Subcutaneous abdominal adipose tissue (tissue), 5 donors: ENCODE data around the gene WWOX.
"Not testable (repeated sequence)": the region's sequence is repeated elsewhere in the genome, so short reads cannot be mapped to it uniquely, and the experiment has no call there.

ENCODE experiments used
- H3K27ac ChIP-seq: one replicate; pipeline ENCODE4 v1.7.0; 2013; ENCODE audit warnings: low read depth, mild to moderate bottlenecking, inconsistent platforms, low read length, moderate library complexity
- H3K27me3 ChIP-seq, 5 donors: one replicate each; pipeline ENCODE4 v1.7.0; 2013; ENCODE audit warnings: low read length in 5 of 5, inconsistent platforms in 1 of 5; ENCODE audit not compliant: control insufficient read depth in 5 of 5, insufficient read depth in 4 of 5
- H3K36me3 ChIP-seq, 5 donors: one replicate each; pipeline ENCODE4 v1.7.0; 2013; ENCODE audit warnings: low read length in 5 of 5; ENCODE audit not compliant: control insufficient read depth in 5 of 5, insufficient read depth in 5 of 5
- H3K4me1 ChIP-seq, 5 donors: one replicate each; pipeline ENCODE4 v1.7.0; 2013; ENCODE audit warnings: low read length in 5 of 5, mild to moderate bottlenecking in 3 of 5, moderate library complexity in 1 of 5; ENCODE audit not compliant: control insufficient read depth in 5 of 5, insufficient read depth in 5 of 5
- H3K4me3 ChIP-seq, 5 donors: one replicate each; pipeline ENCODE4 v1.7.0; 2013; ENCODE audit warnings: low read length in 5 of 5, low read depth in 1 of 5
- H3K9ac ChIP-seq, 5 donors: one replicate each; pipeline ENCODE4 v1.7.0; 2013; ENCODE audit warnings: low read length in 5 of 5, mild to moderate bottlenecking in 4 of 5, moderate library complexity in 3 of 5
- H3K9me3 ChIP-seq, 5 donors: one replicate each; pipeline ENCODE4 v1.7.0; 2013; ENCODE audit warnings: low read length in 5 of 5; ENCODE audit not compliant: control insufficient read depth in 5 of 5
- donor health status: healthy.
- donor health status: healthy.
- donor health status: healthy.
- donor health status: healthy.
- donor health status: healthy.

The WWOX gene

DNA sequence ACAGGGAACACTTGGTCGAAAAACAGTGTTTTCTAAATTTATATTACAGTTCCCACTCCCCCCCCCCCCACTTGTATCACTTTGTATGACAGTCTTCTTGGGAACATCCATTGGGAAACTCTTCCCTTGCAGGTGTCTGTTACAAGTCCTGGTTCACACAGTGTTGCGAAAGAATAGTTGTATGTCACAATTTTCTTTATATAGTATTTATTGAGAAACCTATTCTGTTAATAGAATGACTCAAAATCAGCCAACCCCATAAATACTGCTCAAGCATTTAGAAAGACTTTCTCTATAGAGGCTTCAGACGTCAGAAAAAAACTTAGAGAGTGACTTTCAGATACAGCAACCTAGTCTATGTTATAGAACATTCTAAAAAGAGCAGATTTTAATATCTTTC is 414.4 kb downstream of the WWOX start:
- Histone ChIP-seq H3K9me3 (no peaks in the 10 kb centered on the region), H3K4me1 (no peaks in the 10 kb centered on the region), H3K27me3 (no peaks in the 10 kb centered on the region), H3K4me3 (no peak overlapping the region), H3K27ac (no peak overlapping the region), H3K9ac (no peak overlapping the region), H3K36me3 (no peaks in the 10 kb centered on the region)

DNA sequence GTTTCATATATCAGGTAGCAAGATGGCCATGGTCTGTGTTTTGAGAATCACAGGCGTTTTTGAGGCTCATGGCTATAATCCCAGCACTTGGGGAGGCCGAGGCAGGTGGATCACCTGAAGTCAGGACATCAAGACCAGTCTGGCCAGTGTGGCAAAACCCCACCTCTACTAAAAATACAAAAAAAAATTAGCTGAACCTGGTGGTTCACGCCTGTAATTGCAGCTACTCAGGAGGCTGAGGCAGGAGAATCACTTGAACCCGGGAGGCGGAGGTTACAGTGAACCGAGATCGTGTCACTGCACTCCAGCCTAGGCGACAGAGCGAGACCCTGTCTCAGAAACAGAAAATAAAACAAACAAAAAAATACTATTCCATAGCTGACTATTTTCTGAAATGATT is 415.4 kb downstream of the WWOX start:
- not testable (repeated sequence) for H3K4me3 ChIP-seq, H3K27ac ChIP-seq, H3K36me3 ChIP-seq, H3K4me1 ChIP-seq, H3K9ac ChIP-seq, H3K27me3 ChIP-seq, H3K9me3 ChIP-seq

DNA sequence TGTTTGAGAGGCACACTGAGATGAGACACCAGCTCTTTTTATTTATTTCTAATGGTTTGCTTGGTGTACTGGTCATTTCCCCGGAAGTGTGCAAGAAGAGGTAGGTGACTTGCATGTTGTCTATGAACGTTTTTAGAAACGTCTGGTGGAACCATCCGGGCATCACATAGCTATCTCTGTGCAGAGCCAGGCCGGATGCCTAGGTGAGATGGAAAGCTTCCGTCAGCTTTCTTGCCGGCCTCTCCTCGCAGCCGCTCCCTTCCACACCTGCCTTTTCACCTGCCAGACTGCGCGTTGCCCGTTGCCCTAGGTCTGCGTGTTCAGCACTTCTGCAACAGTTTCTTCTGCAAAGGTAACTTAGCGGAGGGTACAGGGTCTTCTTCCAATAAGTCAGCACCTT is 416.0 kb downstream of the WWOX start:
- Histone ChIP-seq H3K4me3 (no peak overlapping the region), H3K9ac (no peak overlapping the region), H3K27ac (no peak overlapping the region), H3K9me3 (no peaks in the 10 kb centered on the region), H3K27me3 (no peaks in the 10 kb centered on the region), H3K36me3 (no peaks in the 10 kb centered on the region), H3K4me1 (peaks cover 0 to 8% (median 2%) of the 10 kb centered on the region in 5 donors)

- Histone ChIP-seq H3K4me1 (peaks cover 0 to 8% (median 2%) of the 10 kb centered on the region in 5 donors), H3K27ac (no peak overlapping the region), H3K9me3 (no peaks in the 10 kb centered on the region), H3K36me3 (no peaks in the 10 kb centered on the region), H3K9ac (no peak overlapping the region), H3K4me3 (no peak overlapping the region), H3K27me3 (no peaks in the 10 kb centered on the region)
Measured at GRCh38 chr16:78516006-78516736, 416.7 kb downstream of the WWOX start.

- H3K4me1 ChIP-seq, result peaks cover 0 to 11% (median 8%) of the 10 kb centered on the region in 5 donors
- H3K27me3 ChIP-seq, result no peaks in the 10 kb centered on the region
- H3K4me3 ChIP-seq, result no peak overlapping the region
- H3K9ac ChIP-seq, result no peak overlapping the region
- H3K36me3 ChIP-seq, result no peaks in the 10 kb centered on the region
- H3K27ac ChIP-seq, result no peak overlapping the region
- no peaks in the 10 kb centered on the region for H3K9me3 ChIP-seq
Measured at GRCh38 chr16:78519896-78520295, 420.4 kb downstream of the WWOX start.

GRCh38 chr16:78520470-78520869 is 421.0 kb downstream of the WWOX start:
- Histone ChIP-seq H3K9me3 (no peaks in the 10 kb centered on the region), H3K4me3 (no peak overlapping the region), H3K36me3 (no peaks in the 10 kb centered on the region), H3K27ac (no peak overlapping the region), H3K27me3 (no peaks in the 10 kb centered on the region), H3K4me1 (peaks cover 0 to 11% (median 8%) of the 10 kb centered on the region in 5 donors), H3K9ac (no peak overlapping the region)

DNA sequence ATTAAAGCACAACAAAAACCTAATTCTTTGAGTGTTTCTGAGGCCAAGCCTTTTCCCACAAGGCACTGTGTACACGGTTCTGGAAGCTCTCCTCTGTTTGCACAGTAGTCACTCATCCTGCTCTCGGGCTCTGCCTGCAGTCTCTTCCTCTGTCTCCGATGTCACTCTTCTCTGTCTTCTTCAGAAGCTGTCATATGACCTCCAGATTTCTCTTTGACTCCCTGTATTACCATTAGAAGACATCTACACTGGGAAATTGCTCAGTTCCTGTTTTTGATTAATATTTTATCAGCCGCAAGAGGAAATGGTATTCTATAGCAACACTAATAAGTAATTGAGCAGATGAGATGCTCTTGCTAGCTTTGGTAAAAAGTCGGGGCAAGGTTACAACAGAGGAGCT is 422.9 kb downstream of the WWOX start:
- H3K27me3 ChIP-seq, result no peaks in the 10 kb centered on the region
- H3K4me3 ChIP-seq, result no peak overlapping the region
- H3K27ac ChIP-seq, result no peak overlapping the region
- H3K36me3 ChIP-seq, result no peaks in the 10 kb centered on the region
- peaks cover 0 to 11% (median 8%) of the 10 kb centered on the region in 5 donors for H3K4me1 ChIP-seq
- H3K9me3 ChIP-seq, result no peaks in the 10 kb centered on the region
- no peak overlapping the region for H3K9ac ChIP-seq

GRCh38 chr16:78523212-78523985 is 423.9 kb downstream of the WWOX start:
- Histone ChIP-seq H3K36me3 (no peaks in the 10 kb centered on the region), H3K4me1 (peaks cover 0 to 11% (median 8%) of the 10 kb centered on the region in 5 donors), H3K27me3 (no peaks in the 10 kb centered on the region), H3K4me3 (no peak overlapping the region), H3K9me3 (no peaks in the 10 kb centered on the region), H3K9ac (no peak overlapping the region), H3K27ac (no peak overlapping the region)

DNA sequence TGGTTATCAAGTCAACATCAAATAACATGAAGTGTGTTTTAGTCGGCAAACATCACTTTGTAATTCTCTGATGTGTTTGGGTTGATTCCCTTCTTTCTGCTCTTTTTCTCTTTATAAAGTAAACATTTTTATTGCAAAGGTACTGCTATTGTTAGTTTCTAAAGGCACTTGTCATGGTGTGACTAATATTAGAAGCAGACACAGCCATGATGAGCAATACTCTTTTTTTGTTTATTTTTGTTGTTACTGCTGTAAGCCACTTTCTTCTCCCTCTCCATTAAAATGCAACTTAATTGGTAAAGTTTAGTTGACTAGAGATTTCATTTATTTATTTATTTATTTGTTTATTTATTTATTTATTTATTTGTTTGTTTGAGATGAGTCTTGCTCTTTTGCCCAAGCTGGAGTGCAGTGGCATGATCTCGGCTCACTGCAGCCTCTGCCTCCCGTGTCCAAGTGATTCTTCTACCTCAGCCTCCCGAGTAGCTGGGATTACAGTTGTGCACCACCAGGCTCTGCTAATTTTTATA is 424.7 kb downstream of the WWOX start:
- Histone ChIP-seq H3K9me3 (no peaks in the 10 kb centered on the region), H3K4me3 (no peak overlapping the region), H3K27me3 (no peaks in the 10 kb centered on the region), H3K9ac (no peak overlapping the region), H3K36me3 (no peaks in the 10 kb centered on the region), H3K4me1 (peaks cover 0 to 11% (median 8%) of the 10 kb centered on the region in 5 donors), H3K27ac (no peak overlapping the region)

GRCh38 chr16:78528265-78528664 is 428.8 kb downstream of the WWOX start:
- Histone ChIP-seq H3K9ac (no peak overlapping the region), H3K4me1 (peaks cover 0 to 4% (median 0%) of the 10 kb centered on the region in 5 donors), H3K4me3 (no peak overlapping the region), H3K27me3 (no peaks in the 10 kb centered on the region), H3K36me3 (no peaks in the 10 kb centered on the region), H3K9me3 (no peaks in the 10 kb centered on the region), H3K27ac (no peak overlapping the region)
